Stimulated activated CD4-positive, alpha-beta T cell treated with anti-CD3 and anti-CD28 coated beads, Interleukin-1b, Interleukin-23, amount 100 ng/mL, for 24 hours (primary cell): ENCODE data around the gene ZNF236.
"Not testable (repeated sequence)": the region's sequence is repeated elsewhere in the genome, so short reads cannot be mapped to it uniquely, and the experiment has no call there.

Source experiments
- DNase-seq, 4 experiments: peaks; one replicate each; pipeline ENCODE4 v3.0.0-alpha.2; 2020; ENCODE audit warnings: low read depth in 4 of 4, low spot score in 1 of 4

Gene ZNF236

GRCh38 chr18:77001979-77002378 lies 179.6 kb downstream of the ZNF236 start:
- DNase-seq: no peak

GRCh38 chr18:77002496-77002895 lies 180.1 kb downstream of the ZNF236 start:
- no peak for DNase-seq

DNA sequence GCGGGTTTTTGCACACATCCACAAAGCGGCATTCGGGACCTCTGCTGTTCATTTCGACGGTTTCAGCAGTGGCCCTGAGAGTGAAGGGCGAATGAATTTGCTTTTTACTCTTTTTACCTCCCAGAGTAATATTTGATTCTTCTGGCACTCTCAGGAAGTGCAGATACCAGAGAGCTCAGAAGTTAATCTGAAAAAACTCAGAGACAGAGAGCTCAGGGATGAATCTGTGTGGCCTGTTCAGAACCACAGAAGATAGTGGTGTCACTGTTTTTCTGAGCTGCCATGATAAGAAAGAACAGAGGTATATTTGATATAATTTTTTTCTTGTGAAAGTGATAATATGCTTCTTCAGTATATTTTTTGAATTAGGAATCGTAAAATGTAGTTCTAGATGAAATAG lies 181.0 kb downstream of the ZNF236 start:
- DNase-seq: no peak

- no peak for DNase-seq
These were observed 182.4 kb downstream of the ZNF236 start for GRCh38 chr18:77004555-77005380.

GRCh38 chr18:77005651-77006195 lies 183.4 kb downstream of the ZNF236 start:
- no peak for DNase-seq

DNA sequence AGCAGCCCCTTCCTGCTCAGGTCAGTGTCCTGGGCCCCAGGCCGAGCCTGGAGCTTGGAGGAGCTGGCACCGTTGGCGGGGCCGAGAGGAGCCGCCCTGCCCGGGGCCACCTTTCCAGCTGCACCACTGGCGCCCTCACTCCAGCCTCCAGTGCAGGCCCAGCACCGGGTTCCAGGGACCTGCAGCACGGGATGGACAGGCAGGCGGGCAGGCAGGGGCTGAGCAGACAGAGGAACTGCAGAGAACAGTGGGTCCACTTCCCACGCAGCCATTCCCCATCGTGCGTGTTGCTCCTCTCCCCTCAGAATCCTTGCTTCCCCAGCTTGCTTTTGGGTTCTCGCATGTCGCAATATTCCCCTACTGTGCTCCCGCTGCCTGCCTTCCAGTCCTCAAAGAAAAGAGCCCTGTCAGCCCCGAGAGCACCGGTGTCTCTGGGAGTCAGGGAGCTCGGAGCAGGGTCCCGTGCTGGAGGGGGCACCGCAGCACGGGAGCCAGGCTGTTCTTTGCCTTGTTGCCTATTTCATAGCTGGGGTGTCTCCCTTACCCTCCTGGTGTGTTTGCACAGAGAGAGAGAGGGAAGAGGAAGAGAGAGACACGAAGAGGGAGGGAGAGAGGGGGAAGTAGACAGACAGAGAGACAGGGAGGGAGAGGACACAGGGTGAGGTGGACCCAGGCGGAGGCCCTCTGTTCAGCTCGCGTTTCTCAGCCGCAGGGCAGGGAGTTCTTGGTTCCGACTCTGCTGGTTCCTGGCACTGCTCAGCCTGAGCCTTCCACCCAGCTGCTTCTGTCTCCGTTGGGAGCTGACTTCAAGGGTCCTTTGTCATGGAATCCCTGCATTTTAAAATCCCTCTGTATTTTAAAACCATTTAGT lies 184.2 kb downstream of the ZNF236 start:
- DNase-seq: no peak

- no peak for DNase-seq
These were observed 184.9 kb downstream of the ZNF236 start for GRCh38 chr18:77007251-77007650.

- no peak for DNase-seq
These were observed 185.6 kb downstream of the ZNF236 start for GRCh38 chr18:77008006-77008405.

GRCh38 chr18:77008576-77009315 lies 186.4 kb downstream of the ZNF236 start:
- DNase-seq: no peak

GRCh38 chr18:77009675-77010074 lies 187.3 kb downstream of the ZNF236 start:
- DNase-seq: no peak

GRCh38 chr18:77012120-77012519 lies 189.8 kb downstream of the ZNF236 start:
- DNase-seq: no peak

DNA sequence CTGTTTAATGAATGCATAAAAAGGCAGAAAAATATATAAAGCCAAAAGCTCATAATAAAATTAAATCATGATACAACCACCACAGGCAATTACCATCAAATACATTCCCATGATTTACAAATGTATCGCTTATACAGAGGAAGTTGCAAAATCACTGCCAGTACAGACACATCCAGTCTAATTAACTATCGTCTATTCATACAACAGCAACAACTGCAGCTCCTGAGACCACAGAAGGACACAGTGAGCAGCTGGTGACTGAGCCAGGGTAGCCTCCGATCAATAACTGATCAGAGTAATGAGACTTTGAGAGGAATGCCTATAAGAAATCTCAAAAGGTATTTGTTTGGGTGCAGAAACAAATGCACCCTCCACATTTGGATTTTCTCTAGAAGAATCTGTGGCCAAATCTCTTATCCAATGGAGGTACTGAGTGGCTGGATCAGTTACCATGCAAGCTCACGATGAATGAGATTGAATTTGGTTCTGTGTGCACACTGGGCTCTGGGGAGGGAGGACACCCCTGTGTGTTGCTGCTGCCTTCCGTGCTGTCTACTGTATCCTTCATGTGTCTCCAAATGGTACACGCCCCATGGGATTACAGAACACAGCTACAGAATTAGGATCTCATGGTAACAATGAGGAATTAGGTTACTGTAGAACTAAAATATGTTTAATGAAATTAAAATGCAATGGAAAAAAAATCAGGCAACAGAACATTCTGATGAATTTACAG lies 190.6 kb downstream of the ZNF236 start:
- no peak for DNase-seq

DNA sequence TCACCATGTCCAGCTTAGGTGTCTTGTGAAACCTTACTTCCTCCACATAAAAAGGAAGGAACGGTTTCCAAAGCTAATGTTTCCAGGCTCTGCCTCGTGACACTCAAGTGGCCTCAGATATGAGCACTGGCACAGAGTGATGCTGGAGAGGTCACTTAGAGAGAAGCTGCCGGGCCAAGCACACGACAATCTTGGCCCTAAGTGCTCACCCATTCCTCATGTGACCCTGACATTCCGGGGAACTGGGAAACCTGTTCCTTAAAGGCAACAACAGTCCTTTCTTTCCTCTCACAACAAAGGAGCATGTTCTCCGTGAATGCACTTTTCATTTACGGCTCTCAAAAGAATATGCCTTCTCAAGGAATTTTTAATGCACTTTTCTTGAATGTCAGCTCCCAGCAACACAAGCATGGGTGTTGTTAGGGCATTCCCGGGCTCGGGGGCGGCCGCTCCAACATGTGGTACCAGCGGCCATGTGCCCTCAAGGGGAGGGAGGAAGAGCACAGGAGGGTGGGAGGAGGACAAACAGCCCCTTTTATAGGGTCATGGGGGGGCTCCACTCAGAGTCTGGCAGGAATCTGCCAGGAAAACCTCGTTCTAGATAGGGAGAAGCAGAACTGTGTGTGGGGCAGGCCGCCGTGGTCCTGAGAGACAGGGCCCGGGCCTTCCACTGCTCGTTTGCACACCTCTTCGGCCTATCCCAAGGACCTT lies 191.6 kb downstream of the ZNF236 start:
- no peak for DNase-seq

- DNase-seq: no peak
These were observed 192.2 kb downstream of the ZNF236 start for GRCh38 chr18:77014538-77014937.

- DNase-seq: no peak
These were observed 192.8 kb downstream of the ZNF236 start for GRCh38 chr18:77015169-77015568.

- DNase-seq: no peak
These were observed 193.7 kb downstream of the ZNF236 start for GRCh38 chr18:77015771-77016710.

DNA sequence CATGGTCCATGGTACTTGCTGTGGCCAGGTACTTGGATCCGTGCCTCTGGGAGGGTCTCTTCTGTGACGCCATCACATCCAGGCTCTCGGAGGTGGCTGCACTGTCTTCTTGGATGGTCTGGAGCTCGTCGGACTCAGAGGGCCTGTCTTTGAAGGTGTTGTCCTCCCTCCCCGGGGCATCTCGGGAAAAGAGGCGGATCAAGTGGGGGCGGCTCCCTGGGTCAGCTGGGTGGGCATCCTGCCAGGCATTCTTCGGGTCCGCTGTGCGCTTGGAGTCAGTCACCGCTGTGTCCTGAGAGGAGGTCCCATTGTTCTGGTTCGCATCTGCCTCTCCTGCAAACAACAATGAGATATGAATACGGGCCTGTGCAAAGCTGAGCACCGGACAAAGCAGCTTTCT lies 194.6 kb downstream of the ZNF236 start:
- no peak for DNase-seq

DNA sequence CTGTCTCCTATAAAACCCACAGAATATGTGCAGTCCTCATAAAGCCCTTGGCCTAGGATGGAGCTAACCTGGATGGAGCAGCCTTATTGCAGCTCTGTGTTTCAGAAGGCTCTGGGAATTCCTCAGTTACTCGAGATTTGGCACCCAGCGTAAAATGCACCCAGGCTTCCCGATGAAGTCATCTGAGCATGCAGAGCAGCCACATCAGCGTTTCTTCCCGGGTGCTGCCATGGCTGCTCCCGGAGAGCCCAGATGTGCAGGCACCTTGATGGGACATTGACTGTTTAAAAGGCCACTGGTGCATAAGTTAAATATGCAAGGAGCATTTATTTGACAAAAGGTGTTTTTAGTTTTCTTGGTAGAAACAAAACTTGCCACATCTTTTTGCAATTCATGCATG lies 195.0 kb downstream of the ZNF236 start:
- no peak for DNase-seq

DNA sequence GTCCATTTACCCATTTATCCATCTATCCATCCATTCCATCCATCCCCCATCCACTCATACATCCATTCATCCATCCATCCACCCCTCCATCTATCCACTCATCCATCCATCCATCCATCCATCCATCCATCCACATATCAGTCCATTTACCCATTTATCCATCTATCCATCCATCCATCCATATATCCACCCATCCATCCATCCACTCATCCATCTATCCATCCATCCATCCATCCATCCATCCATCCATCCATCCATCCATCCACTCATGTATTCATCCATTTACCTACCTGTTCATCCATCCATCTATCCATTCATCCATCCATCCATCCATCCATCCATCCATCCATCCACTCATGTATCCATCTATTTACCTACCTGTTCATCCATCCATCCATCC lies 196.3 kb downstream of the ZNF236 start:
- not testable (repeated sequence) for DNase-seq
